Neural progenitor cell (in vitro differentiated cells): ENCODE measurements around the gene LOXHD1.

Experiments used
- EZH2 ChIP-seq: fragments of 200-600 bp; sonication (generic); IDR thresholded peaks from 2 replicates; pipeline ENCODE4 v1.6.1; 2017; ENCODE audit warnings: antibody characterized with exemption, mild to moderate bottlenecking, moderate library complexity
- EZH2phosphoT487 ChIP-seq: fragments of 200-600 bp; sonication (generic); IDR thresholded peaks from 2 replicates; pipeline ENCODE4 v1.6.1; 2017; ENCODE audit warnings: antibody characterized with exemption
- TF ChIP-seq, protein P1 (sequence below): fragments of 200-600 bp; sonication (generic); IDR thresholded peaks from 2 replicates; pipeline ENCODE4 v1.5.1; 2017; ENCODE audit warnings: antibody characterized with exemption, mild to moderate bottlenecking

DNA sequence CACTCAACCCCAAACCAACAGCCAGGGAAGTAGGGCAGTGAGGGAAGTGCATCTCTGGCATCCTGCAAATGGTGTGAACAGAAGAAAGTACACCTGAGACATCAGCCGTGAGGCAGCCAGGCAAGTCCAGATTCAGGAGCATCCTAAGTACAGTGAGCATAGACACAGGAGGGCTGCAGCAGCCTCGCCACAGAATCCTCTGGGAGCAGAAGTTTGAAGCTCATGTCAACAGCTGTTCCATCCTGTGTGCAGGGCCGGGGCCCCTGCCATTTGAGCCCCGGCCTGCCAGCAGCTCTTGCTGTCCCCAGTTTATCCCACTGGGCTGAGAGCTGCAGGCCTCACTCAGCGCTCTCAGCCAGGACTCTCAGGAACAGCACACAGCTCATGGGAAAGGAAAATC, 14.5 kb downstream of the LOXHD1 start:
- TF ChIP-seq, protein P1, sequence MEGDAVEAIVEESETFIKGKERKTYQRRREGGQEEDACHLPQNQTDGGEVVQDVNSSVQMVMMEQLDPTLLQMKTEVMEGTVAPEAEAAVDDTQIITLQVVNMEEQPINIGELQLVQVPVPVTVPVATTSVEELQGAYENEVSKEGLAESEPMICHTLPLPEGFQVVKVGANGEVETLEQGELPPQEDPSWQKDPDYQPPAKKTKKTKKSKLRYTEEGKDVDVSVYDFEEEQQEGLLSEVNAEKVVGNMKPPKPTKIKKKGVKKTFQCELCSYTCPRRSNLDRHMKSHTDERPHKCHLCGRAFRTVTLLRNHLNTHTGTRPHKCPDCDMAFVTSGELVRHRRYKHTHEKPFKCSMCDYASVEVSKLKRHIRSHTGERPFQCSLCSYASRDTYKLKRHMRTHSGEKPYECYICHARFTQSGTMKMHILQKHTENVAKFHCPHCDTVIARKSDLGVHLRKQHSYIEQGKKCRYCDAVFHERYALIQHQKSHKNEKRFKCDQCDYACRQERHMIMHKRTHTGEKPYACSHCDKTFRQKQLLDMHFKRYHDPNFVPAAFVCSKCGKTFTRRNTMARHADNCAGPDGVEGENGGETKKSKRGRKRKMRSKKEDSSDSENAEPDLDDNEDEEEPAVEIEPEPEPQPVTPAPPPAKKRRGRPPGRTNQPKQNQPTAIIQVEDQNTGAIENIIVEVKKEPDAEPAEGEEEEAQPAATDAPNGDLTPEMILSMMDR: no peak
- TF ChIP-seq EZH2 (no peak), EZH2phosphoT487 (no peak)
